Colonic mucosa (tissue), 4 donors: Measurements from ENCODE around the gene TCN1. TPM values are rescaled to one million over a fixed set of nuclear protein-coding genes. Genes with fewer than 3 reads are reported as not detected.

Experiments used
- DNase-seq: peaks from one replicate; pipeline ENCODE4 v3.0.0-alpha.2; 2020
- H3K27ac ChIP-seq: fragments of 200-600 bp; one replicate; pipeline ENCODE4 v1.8.0; 2021
- H3K27me3 ChIP-seq: fragments of 200-600 bp; one replicate; pipeline ENCODE4 v1.8.0; 2021
- H3K36me3 ChIP-seq: fragments of 200-600 bp; one replicate; pipeline ENCODE4 v1.8.0; 2021
- H3K4me1 ChIP-seq: fragments of 200-600 bp; one replicate; pipeline ENCODE4 v1.8.0; 2021; ENCODE audit warnings: mild to moderate bottlenecking
- H3K4me3 ChIP-seq: fragments of 200-600 bp; one replicate; pipeline ENCODE4 v1.8.0; 2021
- H3K9ac ChIP-seq, 2 donors: one replicate each; pipeline ENCODE4 v1.7.0; 2013; ENCODE audit warnings: control low read depth in 2 of 2, low read depth in 2 of 2, low read length in 2 of 2
- H3K9me3 ChIP-seq: fragments of 200-600 bp; one replicate; pipeline ENCODE4 v1.8.0; 2021
- intact Hi-C: fragments of 100-400 bp; cut with DNase I; formaldehyde crosslinking; loops from one replicate; pipeline ENCODE4 v1.14.1; 2022
- total RNA-seq, 2 donors: library from RNA; stranded (reverse); fragmentation: NEBNext Ultra II Directional in 1 of 2; extraction: Animal tissue kit (Norgen Biotek cat#: 25700) in 1 of 2; gene quantifications; one replicate each; pipeline ENCODE4 v1.2.1, GENCODE V29; 2021
- TF ChIP-seq, protein P1 (sequence below): fragments of 200-600 bp; IDR thresholded peaks from one replicate; pipeline ENCODE4 v1.8.0; 2022; ENCODE audit warnings: antibody characterized with exemption, mild to moderate bottlenecking
- donor health status: healthy.
- donor health status: DM: no; HTN: no; CAD: no.
- donor health status: DM: no; HTN: no; CAD: no.

Gene TCN1
- total RNA-seq, 2 donors from 2014 or later = 0.67 TPM; not detected in 1

DNA sequence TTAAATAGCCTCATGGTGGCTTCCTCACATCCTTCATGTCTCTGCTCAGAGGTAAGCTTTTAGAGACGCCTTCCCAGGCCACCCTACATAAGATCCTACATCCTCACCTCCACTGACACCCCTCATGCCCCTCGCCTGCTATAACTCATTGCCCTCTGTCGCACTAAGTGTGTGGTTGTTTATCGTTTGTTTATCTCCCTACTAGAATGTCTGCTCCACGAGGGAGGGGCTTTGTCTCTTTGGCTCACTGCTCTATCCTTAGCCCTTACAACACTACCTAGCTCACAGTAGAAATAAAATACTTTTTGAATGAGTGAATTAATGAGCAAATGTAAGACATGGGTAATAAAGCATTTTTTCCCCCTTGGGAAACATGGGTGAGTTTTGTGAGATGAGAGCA, 19.7 kb downstream of the TCN1 start:
- Histone ChIP-seq H3K36me3 (no peaks in the 10 kb centered on the region), H3K4me3 (no peak overlapping the region), H3K9me3 (no peaks in the 10 kb centered on the region), H3K27me3 (no peaks in the 10 kb centered on the region), H3K27ac (no peak overlapping the region), H3K9ac (no peak overlapping the region), H3K4me1 (no peaks in the 10 kb centered on the region)
- TF ChIP-seq, protein P1, sequence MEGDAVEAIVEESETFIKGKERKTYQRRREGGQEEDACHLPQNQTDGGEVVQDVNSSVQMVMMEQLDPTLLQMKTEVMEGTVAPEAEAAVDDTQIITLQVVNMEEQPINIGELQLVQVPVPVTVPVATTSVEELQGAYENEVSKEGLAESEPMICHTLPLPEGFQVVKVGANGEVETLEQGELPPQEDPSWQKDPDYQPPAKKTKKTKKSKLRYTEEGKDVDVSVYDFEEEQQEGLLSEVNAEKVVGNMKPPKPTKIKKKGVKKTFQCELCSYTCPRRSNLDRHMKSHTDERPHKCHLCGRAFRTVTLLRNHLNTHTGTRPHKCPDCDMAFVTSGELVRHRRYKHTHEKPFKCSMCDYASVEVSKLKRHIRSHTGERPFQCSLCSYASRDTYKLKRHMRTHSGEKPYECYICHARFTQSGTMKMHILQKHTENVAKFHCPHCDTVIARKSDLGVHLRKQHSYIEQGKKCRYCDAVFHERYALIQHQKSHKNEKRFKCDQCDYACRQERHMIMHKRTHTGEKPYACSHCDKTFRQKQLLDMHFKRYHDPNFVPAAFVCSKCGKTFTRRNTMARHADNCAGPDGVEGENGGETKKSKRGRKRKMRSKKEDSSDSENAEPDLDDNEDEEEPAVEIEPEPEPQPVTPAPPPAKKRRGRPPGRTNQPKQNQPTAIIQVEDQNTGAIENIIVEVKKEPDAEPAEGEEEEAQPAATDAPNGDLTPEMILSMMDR = no peak
- no peak for DNase-seq
- intact Hi-C loops = no loop called here

DNA sequence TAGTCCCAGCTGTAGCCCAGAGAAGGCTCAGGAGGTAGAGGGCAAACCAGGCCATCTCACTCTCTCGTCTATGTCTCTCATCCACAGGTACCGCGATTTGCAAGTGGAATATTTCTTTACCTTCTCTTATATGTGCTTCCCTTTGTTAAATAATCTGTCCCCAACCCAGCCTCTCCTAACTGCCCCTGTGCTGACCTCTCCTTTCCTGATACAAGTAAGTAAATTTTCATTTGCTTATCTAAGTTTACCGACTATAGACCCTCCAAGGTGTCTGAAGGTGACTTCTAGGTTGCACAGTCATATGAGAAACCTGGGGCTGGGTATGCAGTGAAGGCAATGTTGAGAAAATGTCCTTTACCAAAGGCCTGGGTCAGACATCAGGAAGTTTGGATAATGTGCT, 20.9 kb downstream of the TCN1 start, which contains the start of gene CBLIF:
CBLIF (minus strand) TSS at position 101 of the 400 bp plus-strand sequence; CDS start at position 55, 46 bp downstream.
- H3K36me3 ChIP-seq = no peaks in the 10 kb centered on the region
- H3K9me3 ChIP-seq = no peaks in the 10 kb centered on the region
- intact Hi-C loops = no loop called here
- no peak for DNase-seq
- no peaks in the 10 kb centered on the region for H3K4me1 ChIP-seq
- H3K27ac ChIP-seq = no peak within 1 kb of the TSS
- no peak within 1 kb of the TSS for H3K4me3 ChIP-seq
- H3K9ac ChIP-seq = no peak within 1 kb of the TSS
- H3K27me3 ChIP-seq = no peaks in the 10 kb centered on the region
- TF ChIP-seq, protein P1 = no peak

DNA sequence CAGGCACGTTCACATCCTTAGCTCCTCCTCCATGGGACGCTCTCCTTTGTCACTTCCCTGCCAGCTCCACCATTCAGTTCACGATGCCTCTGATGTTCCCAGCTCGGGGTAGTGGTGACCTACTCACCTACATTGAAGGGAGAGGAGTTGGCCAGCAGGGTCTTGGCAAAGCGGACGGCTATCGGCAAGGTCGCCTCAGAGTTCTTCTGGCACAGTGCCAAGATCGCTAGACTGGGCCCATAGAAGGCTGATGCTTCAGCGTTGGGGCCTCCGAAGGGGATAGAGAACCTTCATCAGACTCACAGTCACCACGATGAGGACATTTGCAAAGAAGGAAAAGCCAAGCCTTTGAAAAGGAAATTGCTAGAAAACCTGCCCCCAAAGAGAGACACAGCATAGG, 24.0 kb downstream of the TCN1 start:
- Histone ChIP-seq H3K9me3 (no peaks in the 10 kb centered on the region), H3K36me3 (no peaks in the 10 kb centered on the region), H3K4me1 (no peaks in the 10 kb centered on the region), H3K4me3 (no peak overlapping the region), H3K27me3 (no peaks in the 10 kb centered on the region), H3K9ac (no peak overlapping the region), H3K27ac (no peak overlapping the region)
- no peak for DNase-seq
- TF ChIP-seq, protein P1 = no peak
- intact Hi-C loops = no loop called here

DNA sequence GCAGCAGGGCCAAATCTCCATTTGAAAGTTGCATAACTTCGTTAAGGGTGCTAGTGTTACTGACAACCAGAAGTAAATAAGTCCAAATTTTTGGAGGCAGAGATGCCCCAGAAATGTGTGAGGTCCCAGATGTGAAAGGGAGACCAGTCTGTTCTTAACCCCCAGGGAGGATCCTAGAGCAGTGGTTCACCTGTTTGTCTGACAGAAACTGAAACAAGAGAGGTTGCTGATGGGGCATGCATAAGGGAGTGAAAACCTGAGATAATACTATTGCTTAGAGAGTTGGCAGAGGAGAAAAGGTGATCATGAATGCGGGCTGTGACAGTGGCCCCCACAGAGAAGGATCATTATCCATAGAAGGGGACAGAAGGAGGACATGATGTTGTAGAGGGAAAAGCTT, 24.8 kb downstream of the TCN1 start:
- H3K9ac ChIP-seq = no peak overlapping the region
- H3K9me3 ChIP-seq = no peaks in the 10 kb centered on the region
- TF ChIP-seq, protein P1 = no peak
- intact Hi-C loops = no loop called here
- no peak overlapping the region for H3K4me3 ChIP-seq
- no peaks in the 10 kb centered on the region for H3K27me3 ChIP-seq
- DNase-seq = no peak
- H3K27ac ChIP-seq = no peak overlapping the region
- no peaks in the 10 kb centered on the region for H3K36me3 ChIP-seq
- H3K4me1 ChIP-seq = no peaks in the 10 kb centered on the region

DNA sequence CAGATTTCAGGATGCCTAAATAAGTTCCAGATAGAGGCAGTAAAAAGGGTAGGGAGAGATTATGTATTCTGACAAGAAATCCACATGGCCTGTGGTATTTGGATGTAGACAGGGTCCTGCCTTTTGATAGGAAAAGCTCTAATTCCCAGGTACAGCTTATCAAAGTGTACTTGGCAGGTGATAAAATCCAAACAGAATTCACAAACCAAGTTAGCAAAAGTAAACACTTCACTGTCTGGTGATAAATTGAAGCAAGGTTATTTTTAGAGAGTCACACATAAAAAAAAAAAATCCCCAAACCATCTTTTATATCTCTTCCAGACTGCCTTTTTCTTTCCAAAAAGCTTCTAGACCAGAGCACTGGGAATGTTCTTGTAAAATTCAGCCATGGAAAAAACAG, 26.7 kb downstream of the TCN1 start:
- TF ChIP-seq, protein P1 = no peak
- no peaks in the 10 kb centered on the region for H3K27me3 ChIP-seq
- no peaks in the 10 kb centered on the region for H3K4me1 ChIP-seq
- H3K27ac ChIP-seq = no peak overlapping the region
- intact Hi-C loops = no loop called here
- no peak overlapping the region for H3K9ac ChIP-seq
- no peaks in the 10 kb centered on the region for H3K36me3 ChIP-seq
- H3K9me3 ChIP-seq = no peaks in the 10 kb centered on the region
- no peak for DNase-seq
- no peak overlapping the region for H3K4me3 ChIP-seq

DNA sequence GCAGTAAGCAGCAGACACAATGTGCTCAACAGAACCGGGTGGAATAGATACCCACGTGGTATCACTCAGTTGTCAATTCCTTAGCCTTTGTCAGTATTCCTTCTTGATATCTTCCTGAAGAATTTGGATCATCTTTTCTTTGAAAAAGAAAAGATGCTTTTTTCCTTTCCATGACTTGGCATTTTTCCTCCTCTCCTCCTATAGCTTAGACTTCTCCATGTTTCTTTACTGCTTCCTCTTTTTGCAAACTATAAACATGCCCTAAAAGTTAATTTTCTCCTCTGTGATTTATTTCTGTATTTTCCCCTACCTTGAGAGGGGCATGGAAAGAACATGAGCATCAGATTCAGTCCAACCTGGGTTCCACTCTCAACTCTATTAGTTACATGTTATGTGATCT, 32.7 kb downstream of the TCN1 start:
- no peak for DNase-seq
- intact Hi-C loops = no loop called here
- Histone ChIP-seq H3K4me1 (no peaks in the 10 kb centered on the region), H3K4me3 (no peak overlapping the region), H3K9me3 (no peaks in the 10 kb centered on the region), H3K27ac (no peak overlapping the region), H3K27me3 (no peaks in the 10 kb centered on the region), H3K36me3 (no peaks in the 10 kb centered on the region), H3K9ac (no peak overlapping the region)
- TF ChIP-seq, protein P1 = no peak
